Measurements from ENCODE around the gene C1GALT1. TPM values are rescaled to one million over a fixed set of nuclear protein-coding genes. Genes with fewer than 3 reads are reported as not detected.

C1GALT1 gene
- total RNA-seq, 1 donor from 2014 or later = 29.0 TPM

DNA sequence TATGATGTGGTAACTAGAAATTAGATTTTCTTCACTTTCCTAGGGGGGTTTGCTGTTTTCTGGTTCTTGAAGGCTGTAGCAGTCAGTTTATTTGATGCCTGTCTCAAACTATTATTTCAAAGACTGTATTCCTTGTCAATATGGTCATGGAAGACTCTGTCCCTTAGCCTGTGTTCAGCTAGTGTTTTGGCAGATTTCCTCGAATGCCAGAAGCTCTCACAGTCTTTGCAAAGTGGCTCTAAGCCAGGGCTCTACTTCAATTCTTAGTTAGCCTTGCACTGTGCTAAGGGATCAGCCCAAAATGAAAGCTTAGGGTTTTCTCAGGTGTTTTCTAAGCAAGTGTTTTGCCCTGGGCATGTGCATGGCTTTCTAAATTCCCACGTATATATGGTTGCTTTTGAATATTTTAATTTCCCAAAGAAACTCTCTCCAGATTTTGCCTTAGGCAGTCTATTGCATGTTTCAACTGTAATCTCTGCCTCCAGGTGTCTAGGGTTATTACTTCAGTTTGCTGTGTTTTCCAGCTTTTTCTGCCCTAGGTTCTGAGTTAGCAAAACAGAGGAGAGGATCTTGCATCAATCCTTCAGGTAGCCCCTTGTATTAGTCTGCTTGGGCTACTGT, 7.2 kb upstream of the C1GALT1 start:
- H3K36me3 ChIP-seq = no peaks in the 10 kb centered on the region
- intact Hi-C loops (cut with DNase I) = no loop called here
- no peak for DNase-seq (ENCODE audit: extremely low spot score in 2 of 2)
- H3K4me3 ChIP-seq = no peak overlapping the region
- no peak for TF ChIP-seq POLR2A (IDR thresholded peaks at IDR 0.05)
- TF ChIP-seq, protein P1, sequence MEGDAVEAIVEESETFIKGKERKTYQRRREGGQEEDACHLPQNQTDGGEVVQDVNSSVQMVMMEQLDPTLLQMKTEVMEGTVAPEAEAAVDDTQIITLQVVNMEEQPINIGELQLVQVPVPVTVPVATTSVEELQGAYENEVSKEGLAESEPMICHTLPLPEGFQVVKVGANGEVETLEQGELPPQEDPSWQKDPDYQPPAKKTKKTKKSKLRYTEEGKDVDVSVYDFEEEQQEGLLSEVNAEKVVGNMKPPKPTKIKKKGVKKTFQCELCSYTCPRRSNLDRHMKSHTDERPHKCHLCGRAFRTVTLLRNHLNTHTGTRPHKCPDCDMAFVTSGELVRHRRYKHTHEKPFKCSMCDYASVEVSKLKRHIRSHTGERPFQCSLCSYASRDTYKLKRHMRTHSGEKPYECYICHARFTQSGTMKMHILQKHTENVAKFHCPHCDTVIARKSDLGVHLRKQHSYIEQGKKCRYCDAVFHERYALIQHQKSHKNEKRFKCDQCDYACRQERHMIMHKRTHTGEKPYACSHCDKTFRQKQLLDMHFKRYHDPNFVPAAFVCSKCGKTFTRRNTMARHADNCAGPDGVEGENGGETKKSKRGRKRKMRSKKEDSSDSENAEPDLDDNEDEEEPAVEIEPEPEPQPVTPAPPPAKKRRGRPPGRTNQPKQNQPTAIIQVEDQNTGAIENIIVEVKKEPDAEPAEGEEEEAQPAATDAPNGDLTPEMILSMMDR (IDR thresholded peaks at IDR 0.05) = no peak
- no peak for TF ChIP-seq POLR2AphosphoS5 (IDR thresholded peaks at IDR 0.05; ENCODE audit: insufficient read depth in 1 of 2, low read depth in 1 of 2)
- H3K27me3 ChIP-seq = no peaks in the 10 kb centered on the region
- no peaks in the 10 kb centered on the region for H3K9me3 ChIP-seq
- H3K4me1 ChIP-seq = no peaks in the 10 kb centered on the region
- no peak overlapping the region for H3K27ac ChIP-seq

DNA sequence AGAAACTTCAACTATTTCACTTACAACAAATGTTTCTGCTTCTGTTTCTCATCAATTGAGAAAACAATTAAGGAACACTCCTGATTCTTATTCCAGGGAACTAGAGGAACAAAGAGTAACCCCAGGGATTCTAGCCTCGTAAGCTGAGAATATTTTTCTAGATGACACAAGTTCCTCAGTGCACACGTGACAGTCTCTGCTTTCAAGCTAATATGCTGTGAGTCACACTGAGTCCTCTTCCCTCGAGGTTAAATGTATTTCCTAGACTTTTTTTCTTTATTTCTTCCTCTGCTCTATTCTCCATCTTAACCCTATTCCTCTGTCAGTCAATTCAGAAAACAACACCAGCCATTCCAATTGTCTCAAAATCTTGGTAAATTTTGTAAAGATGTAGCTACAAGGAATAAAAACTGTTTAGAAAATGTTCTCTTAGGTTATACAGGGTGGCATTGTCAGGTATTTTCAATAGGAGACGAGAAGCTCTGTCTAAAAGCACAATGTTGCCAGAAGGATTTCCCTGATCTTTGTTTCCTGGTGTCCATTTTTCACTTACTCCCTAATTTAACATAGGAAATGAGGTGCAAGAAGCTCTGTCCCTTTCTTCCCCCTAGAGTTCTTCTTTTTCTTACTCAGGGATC, 5.8 kb upstream of the C1GALT1 start:
- H3K36me3 ChIP-seq = no peaks in the 10 kb centered on the region
- H3K9me3 ChIP-seq = no peaks in the 10 kb centered on the region
- H3K4me3 ChIP-seq = no peak overlapping the region
- peaks cover 6% of the 10 kb centered on the region for H3K4me1 ChIP-seq
- no peak for DNase-seq (ENCODE audit: extremely low spot score in 2 of 2)
- H3K27ac ChIP-seq = no peak overlapping the region
- no peak for TF ChIP-seq POLR2A (IDR thresholded peaks at IDR 0.05)
- TF ChIP-seq POLR2AphosphoS5 (IDR thresholded peaks at IDR 0.05; ENCODE audit: insufficient read depth in 1 of 2, low read depth in 1 of 2) = peak in 1 of 2 donors; percentile 76
- no peaks in the 10 kb centered on the region for H3K27me3 ChIP-seq
- intact Hi-C loops (cut with DNase I) = no loop called here

DNA sequence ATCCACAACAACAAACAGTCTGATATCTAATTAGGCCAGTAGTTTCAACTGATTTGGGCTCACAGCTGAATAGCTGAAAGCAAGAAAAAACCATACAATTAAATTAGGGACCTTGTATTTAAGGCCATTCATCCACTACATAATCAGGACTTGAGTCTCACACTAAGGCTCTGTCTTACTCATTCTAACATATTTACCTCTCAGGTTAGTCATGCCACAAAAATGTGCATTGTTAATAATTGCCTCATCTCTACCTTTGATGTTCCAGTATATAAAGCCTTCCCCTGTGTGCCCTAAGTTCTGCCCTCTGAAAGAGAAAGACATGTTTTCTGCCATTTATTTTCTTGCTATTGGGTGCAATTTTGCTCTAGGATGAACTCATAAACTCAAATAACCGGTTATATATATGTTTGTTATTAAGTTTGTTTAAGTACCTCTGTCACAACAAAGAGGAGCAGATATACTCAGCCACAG, 5.3 kb upstream of the C1GALT1 start:
- no peaks in the 10 kb centered on the region for H3K27me3 ChIP-seq
- DNase-seq (ENCODE audit: extremely low spot score in 2 of 2) = no peak
- H3K4me3 ChIP-seq = no peak overlapping the region
- no peaks in the 10 kb centered on the region for H3K36me3 ChIP-seq
- peaks cover 10% of the 10 kb centered on the region for H3K4me1 ChIP-seq
- intact Hi-C loops (cut with DNase I) = no loop called here
- H3K9me3 ChIP-seq = no peaks in the 10 kb centered on the region
- H3K27ac ChIP-seq = no peak overlapping the region
- no peak for TF ChIP-seq POLR2A (IDR thresholded peaks at IDR 0.05)
- TF ChIP-seq, protein P1 (IDR thresholded peaks at IDR 0.05) = no peak
- no peak for TF ChIP-seq POLR2AphosphoS5 (IDR thresholded peaks at IDR 0.05; ENCODE audit: insufficient read depth in 1 of 2, low read depth in 1 of 2)

DNA sequence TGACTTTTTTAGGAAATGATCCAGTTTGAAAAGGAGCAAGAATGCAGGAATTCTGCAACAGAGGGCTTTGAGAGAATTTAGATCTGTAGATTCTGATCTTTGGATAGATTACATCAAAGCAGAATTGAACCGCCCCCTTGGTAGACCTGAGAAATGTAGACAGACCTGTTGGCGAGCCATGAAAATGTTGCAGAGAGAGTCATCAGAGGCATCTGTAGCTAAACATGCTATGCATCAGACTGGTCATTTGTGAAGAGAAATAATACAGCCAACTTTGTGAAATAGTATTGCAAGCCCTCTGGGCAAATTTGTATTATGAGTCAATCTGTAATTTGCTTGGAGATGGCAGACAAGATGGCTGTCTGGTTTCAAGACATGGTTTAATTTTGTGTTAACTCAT, 4.3 kb upstream of the C1GALT1 start:
- no peak overlapping the region for H3K27ac ChIP-seq
- no peaks in the 10 kb centered on the region for H3K9me3 ChIP-seq
- intact Hi-C loops (cut with DNase I) = no loop called here

DNA sequence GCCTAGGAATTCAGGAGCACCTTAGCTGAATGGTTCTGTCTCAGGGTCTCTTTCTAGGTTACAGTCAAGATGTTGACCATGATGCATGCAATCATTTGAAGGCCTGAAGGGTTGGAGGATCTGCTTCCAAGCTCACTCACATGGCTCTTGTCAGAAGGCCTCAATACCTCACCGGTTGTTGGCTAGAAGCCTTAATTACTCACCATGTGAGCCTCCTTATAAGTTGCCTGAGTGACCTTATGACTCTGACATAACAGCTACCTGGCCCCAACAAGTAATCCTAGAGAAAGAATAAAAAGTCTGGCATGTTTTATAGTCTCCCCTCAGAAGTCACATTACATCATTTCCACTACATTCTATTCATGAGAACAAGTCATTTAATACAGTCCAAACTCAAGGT, 3.4 kb upstream of the C1GALT1 start:
- Histone ChIP-seq H3K4me1 (peaks cover 15% of the 10 kb centered on the region), H3K9me3 (no peaks in the 10 kb centered on the region), H3K36me3 (no peaks in the 10 kb centered on the region), H3K27me3 (no peaks in the 10 kb centered on the region), H3K27ac (no peak overlapping the region), H3K4me3 (no peak overlapping the region)
- no peak for TF ChIP-seq POLR2AphosphoS5 (IDR thresholded peaks at IDR 0.05; ENCODE audit: insufficient read depth in 1 of 2, low read depth in 1 of 2)
- intact Hi-C loops (cut with DNase I) = no loop called here
- no peak for DNase-seq (ENCODE audit: extremely low spot score in 2 of 2)

More for the DNA sequence above, 4.3 kb upstream of the C1GALT1 start:
- DNase-seq (ENCODE audit: extremely low spot score in 2 of 2) = no peak
- Histone ChIP-seq H3K36me3 (no peaks in the 10 kb centered on the region), H3K4me3 (no peak overlapping the region), H3K27me3 (no peaks in the 10 kb centered on the region), H3K4me1 (peaks cover 10% of the 10 kb centered on the region)
- TF ChIP-seq POLR2AphosphoS5 (IDR thresholded peaks at IDR 0.05; ENCODE audit: insufficient read depth in 1 of 2, low read depth in 1 of 2) (no peak), POLR2A (IDR thresholded peaks at IDR 0.05) (no peak)

DNA sequence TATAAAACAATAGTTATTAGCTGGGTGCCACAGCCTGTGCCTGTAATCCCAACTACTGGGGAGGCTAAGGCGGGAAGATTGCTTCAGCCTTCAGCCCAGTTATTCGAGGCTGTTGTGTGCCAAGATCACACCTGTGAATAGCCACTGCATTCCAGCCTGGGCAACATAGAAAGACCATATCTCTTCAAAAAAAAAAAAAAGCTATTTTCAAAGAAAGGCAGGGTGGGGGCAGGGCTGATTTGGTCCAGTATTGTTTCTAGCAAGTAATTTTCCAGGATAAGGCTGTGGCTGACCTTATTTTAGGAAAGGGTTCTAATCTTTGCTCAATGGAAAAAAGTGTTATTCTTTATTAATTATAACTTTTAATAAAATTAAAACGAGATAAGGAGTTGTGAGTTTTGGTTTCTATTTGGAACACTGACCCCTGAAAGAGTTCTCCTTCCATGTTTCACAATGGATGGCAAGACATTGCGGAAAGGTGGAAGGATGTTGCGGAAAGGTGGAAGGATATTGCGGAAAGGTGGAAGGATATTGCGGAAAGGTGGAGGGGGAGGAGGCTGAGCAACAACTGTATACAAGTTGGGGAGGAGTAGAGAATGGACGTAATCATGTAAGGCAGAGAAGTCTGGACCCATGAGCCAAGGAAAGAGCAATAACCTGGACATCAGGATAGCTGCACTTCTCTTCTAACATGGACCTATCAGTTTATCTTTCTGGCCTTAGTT, 1.5 kb upstream of the C1GALT1 start:
- Histone ChIP-seq H3K27me3 (no peaks in the 10 kb centered on the region), H3K4me3 (peak overlapping the region in 1 of 2 donors; percentile 93)

More for the DNA sequence above, 1.5 kb upstream of the C1GALT1 start:
- TF ChIP-seq POLR2AphosphoS5 (IDR thresholded peaks at IDR 0.05; ENCODE audit: insufficient read depth in 1 of 2, low read depth in 1 of 2) = no peak
- no peak for TF ChIP-seq POLR2A (IDR thresholded peaks at IDR 0.05)
- TF ChIP-seq, protein P1 (IDR thresholded peaks at IDR 0.05) = no peak
- Histone ChIP-seq H3K36me3 (no peaks in the 10 kb centered on the region), H3K4me1 (peaks cover 27% of the 10 kb centered on the region), H3K9me3 (no peaks in the 10 kb centered on the region), H3K27ac (peak overlapping the region; percentile 97)
- intact Hi-C loops (cut with DNase I) = no loop called here
- DNase-seq (ENCODE audit: extremely low spot score in 2 of 2) = no peak

Measured in vagina (tissue), 2 donors.